Large intestine (tissue), 3 donors: ENCODE results near the gene SPATA13. TPM values are rescaled to one million over a fixed set of nuclear protein-coding genes. Genes with fewer than 3 reads are reported as not detected.

Source experiments
- DNase-seq, 2 donors: peaks; one replicate each; pipeline versions ENCODE4 v3.0.0 to v3.0.0-alpha.2; 2013
- H3K27ac ChIP-seq: one replicate; pipeline ENCODE4 v1.5.1; 2013; ENCODE audit warnings: low read length
- H3K27me3 ChIP-seq: 2 replicates; pipeline ENCODE4 v1.6.1; 2013; ENCODE audit warnings: low read length; ENCODE audit not compliant: control insufficient read depth, insufficient read depth
- H3K36me3 ChIP-seq: 2 replicates; pipeline ENCODE4 v1.6.1; 2013; ENCODE audit warnings: low read length; ENCODE audit not compliant: control insufficient read depth, insufficient read depth
- H3K4me1 ChIP-seq: one replicate; pipeline ENCODE4 v1.6.1; 2013; ENCODE audit warnings: low read length; ENCODE audit not compliant: control insufficient read depth, insufficient read depth
- H3K4me3 ChIP-seq: one replicate; pipeline ENCODE4 v1.5.1; 2013; ENCODE audit warnings: low read length
- H3K9me3 ChIP-seq: one replicate; pipeline ENCODE4 v1.6.1; 2013; ENCODE audit warnings: mild to moderate bottlenecking, low read depth, low read length, moderate library complexity; ENCODE audit not compliant: control insufficient read depth
- WGBS: methylation state at CpG from one replicate; pipeline ENCODE4 v1.1.5; 2013; ENCODE audit warnings: low lambda C conversion rate; ENCODE audit not compliant: insufficient coverage; 5-methylcytosine and 5-hydroxymethylcytosine counted together
- polyA plus RNA-seq: library from polyadenylated mRNA; unstranded; fragments of 120-200 nt; gene quantifications from one replicate; pipeline ENCODE4 v1.2.1, GENCODE V29; 2013

Gene SPATA13
- polyA plus RNA-seq, 1 donor: 19.9 TPM

DNA sequence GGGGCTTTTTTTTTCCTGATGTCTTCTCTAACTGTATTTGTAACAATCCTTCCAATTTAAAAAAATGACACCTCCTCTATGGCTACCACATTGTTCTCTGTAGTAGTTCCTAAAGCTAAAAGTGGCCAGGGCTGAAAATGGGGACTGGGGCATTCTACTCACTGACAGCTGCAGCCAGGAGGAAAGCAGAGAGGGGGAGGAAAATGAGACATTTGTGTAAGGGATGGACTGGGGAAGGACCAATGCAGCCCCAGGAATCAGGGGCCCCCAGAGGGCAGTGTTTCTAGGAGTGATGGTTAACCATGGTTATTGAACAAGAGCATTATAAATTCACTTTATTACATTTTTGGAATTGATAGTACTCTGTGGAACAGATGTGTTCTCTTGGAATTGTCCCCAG, 114.5 kb downstream of the SPATA13 start:
- no peaks in the 10 kb centered on the region for H3K27me3 ChIP-seq
- H3K4me1 ChIP-seq: peaks cover 20% of the 10 kb centered on the region
- no peaks in the 10 kb centered on the region for H3K36me3 ChIP-seq
- no peak overlapping the region for H3K27ac ChIP-seq
- H3K9me3 ChIP-seq: peaks cover 2% of the 10 kb centered on the region
- H3K4me3 ChIP-seq: no peak overlapping the region
- no peak for DNase-seq

DNA sequence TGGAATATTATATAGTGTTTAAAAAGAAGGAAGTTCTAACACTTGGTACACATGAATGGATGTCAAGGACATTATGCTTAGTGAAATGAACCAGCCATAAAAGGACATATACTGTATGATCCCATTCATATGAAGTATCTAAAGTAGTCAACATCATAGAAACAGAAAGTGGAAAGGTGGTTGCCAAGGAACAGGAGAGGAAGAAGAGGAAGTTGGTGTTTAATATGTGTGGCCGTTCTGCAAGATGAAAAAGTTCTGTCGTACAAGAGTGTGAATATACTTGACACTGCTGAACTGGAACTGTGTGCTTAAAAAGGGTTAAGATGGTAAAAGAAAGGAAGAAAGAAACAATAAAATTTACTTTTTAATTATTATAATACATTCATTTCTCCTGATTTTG, 115.8 kb downstream of the SPATA13 start:
- Histone ChIP-seq H3K4me3 (no peak overlapping the region), H3K27ac (no peak overlapping the region), H3K9me3 (no peaks in the 10 kb centered on the region), H3K36me3 (peaks cover 5% of the 10 kb centered on the region), H3K4me1 (peaks cover 13% of the 10 kb centered on the region), H3K27me3 (no peaks in the 10 kb centered on the region)
- WGBS: 88% methylated on average over 1 of the region's 2 CpGs
- DNase-seq: no peak

GRCh38 chr13:24276861-24277260, 116.3 kb downstream of the SPATA13 start:
- no peak for DNase-seq
- peaks cover 7% of the 10 kb centered on the region for H3K36me3 ChIP-seq
- peaks cover 12% of the 10 kb centered on the region for H3K4me1 ChIP-seq
- H3K27ac ChIP-seq: no peak overlapping the region
- no CpG with 5 or more reads among the region's 13 CpGs for WGBS
- H3K27me3 ChIP-seq: no peaks in the 10 kb centered on the region
- H3K9me3 ChIP-seq: no peaks in the 10 kb centered on the region
- no peak overlapping the region for H3K4me3 ChIP-seq

DNA sequence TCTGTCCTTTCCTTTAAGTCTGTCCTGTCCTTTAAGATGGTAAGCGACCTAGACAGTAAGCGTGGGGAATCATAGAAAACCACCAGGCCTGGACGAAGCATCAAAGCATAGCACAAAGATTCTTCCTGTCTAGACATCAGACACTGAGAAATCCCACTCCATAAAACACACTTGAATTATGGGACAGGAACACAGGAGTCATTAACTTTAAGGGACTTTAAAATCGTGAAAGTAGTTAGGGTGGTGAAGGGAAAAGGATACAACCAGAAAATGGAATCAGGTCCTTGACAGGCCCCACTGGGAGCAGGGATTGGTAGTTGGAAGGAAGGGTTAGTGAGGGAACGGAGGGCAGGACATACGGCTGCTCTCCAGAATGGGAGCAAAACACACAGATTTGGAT, 117.2 kb downstream of the SPATA13 start:
- Histone ChIP-seq H3K36me3 (peaks cover 11% of the 10 kb centered on the region), H3K27ac (no peak overlapping the region), H3K4me1 (peaks cover 3% of the 10 kb centered on the region), H3K4me3 (no peak overlapping the region), H3K9me3 (no peaks in the 10 kb centered on the region), H3K27me3 (no peaks in the 10 kb centered on the region)
- no CpG with 5 or more reads among the region's 6 CpGs for WGBS
- DNase-seq: no peak

DNA sequence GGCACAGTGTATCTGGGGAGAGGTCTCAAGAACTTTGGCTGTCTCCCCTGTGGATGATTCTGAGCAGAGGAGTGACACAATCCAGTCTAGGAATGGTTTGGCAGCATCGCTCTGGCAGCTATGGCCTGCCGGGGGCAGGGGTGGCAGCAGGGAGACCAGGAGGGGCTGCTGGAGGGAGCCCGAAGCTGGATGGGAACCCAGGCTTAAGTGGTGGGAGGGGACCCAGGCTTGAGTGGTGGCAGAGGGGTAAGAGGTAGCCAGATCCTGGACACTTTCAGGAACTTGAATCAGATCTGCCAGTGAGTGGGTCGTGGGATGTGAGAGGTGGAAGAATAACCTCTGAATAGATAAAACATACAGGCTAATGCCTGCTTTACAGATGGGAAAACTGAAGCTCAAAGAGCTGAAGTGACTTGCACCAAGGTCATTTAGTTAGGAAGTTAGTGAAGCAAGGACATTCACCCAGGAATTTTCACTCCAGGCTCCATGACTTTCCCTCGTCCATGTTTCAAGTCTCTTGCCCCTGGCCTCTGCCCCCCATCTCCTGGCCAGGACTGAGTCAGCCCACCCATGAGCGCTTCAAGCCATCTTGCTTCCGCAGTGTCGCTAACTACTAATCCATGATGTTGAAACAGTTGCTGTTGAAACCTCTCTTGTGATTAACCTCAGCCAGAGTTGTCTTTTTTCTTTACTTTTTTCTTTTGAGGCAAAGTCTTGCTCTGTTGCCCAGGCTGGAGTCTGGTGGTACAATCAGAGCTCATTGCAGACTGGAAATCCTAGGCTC, 119.0 kb downstream of the SPATA13 start:
- Histone ChIP-seq H3K27ac (no peak overlapping the region), H3K4me1 (no peaks in the 10 kb centered on the region)

GRCh38 chr13:24280720-24281119, 120.2 kb downstream of the SPATA13 start:
- H3K36me3 ChIP-seq: peaks cover 25% of the 10 kb centered on the region
- H3K9me3 ChIP-seq: no peaks in the 10 kb centered on the region
- no peak for DNase-seq
- H3K27ac ChIP-seq: no peak overlapping the region
- no CpG with 5 or more reads among the region's 7 CpGs for WGBS
- no peak overlapping the region for H3K4me3 ChIP-seq
- no peaks in the 10 kb centered on the region for H3K4me1 ChIP-seq
- no peaks in the 10 kb centered on the region for H3K27me3 ChIP-seq

More for the DNA sequence above, 119.0 kb downstream of the SPATA13 start:
- 92% methylated on average over 2 of the region's 8 CpGs for WGBS
- Histone ChIP-seq H3K36me3 (peaks cover 19% of the 10 kb centered on the region), H3K4me3 (no peak overlapping the region), H3K9me3 (no peaks in the 10 kb centered on the region), H3K27me3 (no peaks in the 10 kb centered on the region)
- DNase-seq: no peak

DNA sequence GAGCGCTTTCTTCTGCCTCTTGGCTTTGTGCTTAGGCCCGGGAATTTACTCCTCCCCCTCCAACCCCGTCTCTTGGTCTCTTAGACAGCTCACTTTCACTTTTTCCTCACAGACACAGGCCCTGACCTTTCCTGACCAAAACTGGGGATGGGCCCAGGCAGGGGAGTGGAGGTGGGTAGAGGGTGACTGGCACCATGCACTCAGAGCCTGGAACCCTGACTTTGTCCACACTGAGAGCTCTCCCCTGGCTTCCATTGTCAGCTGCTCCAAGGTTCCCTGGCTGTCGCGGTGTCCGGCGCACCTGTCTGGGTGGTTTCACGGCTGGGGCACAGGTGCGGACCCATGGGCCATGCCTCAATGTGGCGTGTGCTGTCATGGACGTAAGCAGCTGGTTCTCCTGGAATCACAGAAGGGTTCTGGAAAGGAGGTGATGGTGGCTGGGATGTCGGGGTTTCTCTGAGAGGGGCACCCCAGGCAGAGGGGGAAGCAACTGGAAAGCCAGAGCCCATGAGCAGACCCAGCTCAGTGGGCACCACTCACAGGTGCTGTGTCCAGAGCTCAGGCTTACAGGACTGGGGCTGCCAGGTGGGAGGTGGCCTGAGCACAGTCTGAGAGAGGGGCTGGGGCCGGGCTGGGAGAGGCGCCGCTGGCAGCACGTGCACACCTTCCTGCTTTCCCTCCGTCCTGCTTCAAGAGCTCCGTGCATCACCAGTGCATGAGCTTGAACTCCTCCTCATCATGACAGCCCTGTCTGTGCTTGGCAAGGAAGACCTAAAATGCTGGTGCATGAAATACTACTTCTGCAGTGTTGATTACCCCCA, 120.9 kb downstream of the SPATA13 start:
- Histone ChIP-seq H3K27ac (no peak overlapping the region), H3K4me3 (no peak overlapping the region), H3K27me3 (no peaks in the 10 kb centered on the region), H3K36me3 (peaks cover 32% of the 10 kb centered on the region), H3K4me1 (no peaks in the 10 kb centered on the region), H3K9me3 (no peaks in the 10 kb centered on the region)
- WGBS: 100% methylated on average over 2 of the region's 18 CpGs
- DNase-seq: no peak

- Histone ChIP-seq H3K4me3 (no peak overlapping the region), H3K27me3 (no peaks in the 10 kb centered on the region), H3K27ac (no peak overlapping the region), H3K36me3 (peaks cover 38% of the 10 kb centered on the region), H3K9me3 (no peaks in the 10 kb centered on the region), H3K4me1 (no peaks in the 10 kb centered on the region)
- WGBS: 90% methylated on average over 2 of the region's 4 CpGs
- no peak for DNase-seq
These were observed 121.7 kb downstream of the SPATA13 start for GRCh38 chr13:24282256-24282655.

- 98% methylated on average over 4 of the region's 10 CpGs for WGBS
- H3K27ac ChIP-seq: no peak overlapping the region
- no peaks in the 10 kb centered on the region for H3K4me1 ChIP-seq
- no peaks in the 10 kb centered on the region for H3K9me3 ChIP-seq
- peaks cover 54% of the 10 kb centered on the region for H3K36me3 ChIP-seq
- no peak overlapping the region for H3K4me3 ChIP-seq
- no peaks in the 10 kb centered on the region for H3K27me3 ChIP-seq
- DNase-seq: no peak
These were observed 124.5 kb downstream of the SPATA13 start for GRCh38 chr13:24284889-24285565.

DNA sequence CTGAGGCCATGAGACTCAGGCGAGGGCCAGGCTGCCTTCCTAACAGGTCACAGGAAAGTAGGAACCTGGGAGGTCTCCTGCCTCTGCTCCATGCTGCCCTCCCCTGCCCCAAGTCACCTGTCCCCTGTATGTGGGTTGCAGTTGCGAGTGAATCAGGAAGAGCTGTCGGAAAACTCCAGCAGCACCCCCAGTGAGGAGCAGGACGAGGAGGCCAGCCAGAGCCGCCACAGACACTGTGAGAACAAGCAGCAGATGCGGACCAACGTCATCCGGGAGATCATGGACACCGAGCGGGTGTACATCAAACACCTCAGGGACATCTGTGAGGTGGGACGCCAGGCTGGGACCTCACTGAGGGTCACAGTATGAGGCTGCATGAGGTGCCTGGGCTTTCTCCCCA, 126.1 kb downstream of the SPATA13 start:
- H3K27ac ChIP-seq: no peak overlapping the region
- no peaks in the 10 kb centered on the region for H3K9me3 ChIP-seq
- no peak for DNase-seq
- no peaks in the 10 kb centered on the region for H3K27me3 ChIP-seq
- H3K4me3 ChIP-seq: no peak overlapping the region
- H3K36me3 ChIP-seq: peaks cover 61% of the 10 kb centered on the region
- no CpG with 5 or more reads among the region's 11 CpGs for WGBS
- H3K4me1 ChIP-seq: no peaks in the 10 kb centered on the region
